ENCODE data around the gene CAPN9.

The CAPN9 gene

DNA sequence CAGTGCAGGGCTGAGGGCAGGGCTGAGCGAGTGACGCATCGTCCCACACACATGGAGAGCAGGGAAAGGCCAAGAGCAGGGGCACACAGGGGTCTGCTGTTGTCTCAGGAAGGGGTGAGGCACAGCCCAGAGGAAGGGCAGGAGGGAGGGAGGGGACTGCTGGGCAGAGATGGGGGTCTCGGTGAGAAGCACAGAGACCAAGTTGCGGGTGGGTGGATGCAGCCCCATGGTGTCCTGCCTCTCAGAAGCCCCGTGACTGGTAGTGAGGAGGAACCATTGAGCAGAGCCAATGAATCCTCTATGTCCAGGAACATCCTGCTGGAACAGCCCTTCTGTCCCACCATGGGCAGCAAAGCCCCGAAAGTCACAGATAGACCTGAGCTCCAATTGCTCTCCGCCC lies 103.4 kb downstream of the CAPN9 start:
- Histone ChIP-seq H3K36me3 (no peaks in the 10 kb centered on the region), H3K4me1 (no peaks in the 10 kb centered on the region), H3K9me3 (no peaks in the 10 kb centered on the region), H3K4me3 (ENCODE audit: low read depth, low read length) (no peak overlapping the region), H3K27me3 (no peaks in the 10 kb centered on the region)
- no peak for DNase-seq
- TF ChIP-seq, protein P1, sequence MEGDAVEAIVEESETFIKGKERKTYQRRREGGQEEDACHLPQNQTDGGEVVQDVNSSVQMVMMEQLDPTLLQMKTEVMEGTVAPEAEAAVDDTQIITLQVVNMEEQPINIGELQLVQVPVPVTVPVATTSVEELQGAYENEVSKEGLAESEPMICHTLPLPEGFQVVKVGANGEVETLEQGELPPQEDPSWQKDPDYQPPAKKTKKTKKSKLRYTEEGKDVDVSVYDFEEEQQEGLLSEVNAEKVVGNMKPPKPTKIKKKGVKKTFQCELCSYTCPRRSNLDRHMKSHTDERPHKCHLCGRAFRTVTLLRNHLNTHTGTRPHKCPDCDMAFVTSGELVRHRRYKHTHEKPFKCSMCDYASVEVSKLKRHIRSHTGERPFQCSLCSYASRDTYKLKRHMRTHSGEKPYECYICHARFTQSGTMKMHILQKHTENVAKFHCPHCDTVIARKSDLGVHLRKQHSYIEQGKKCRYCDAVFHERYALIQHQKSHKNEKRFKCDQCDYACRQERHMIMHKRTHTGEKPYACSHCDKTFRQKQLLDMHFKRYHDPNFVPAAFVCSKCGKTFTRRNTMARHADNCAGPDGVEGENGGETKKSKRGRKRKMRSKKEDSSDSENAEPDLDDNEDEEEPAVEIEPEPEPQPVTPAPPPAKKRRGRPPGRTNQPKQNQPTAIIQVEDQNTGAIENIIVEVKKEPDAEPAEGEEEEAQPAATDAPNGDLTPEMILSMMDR (IDR thresholded peaks at IDR 0.05; ENCODE audit: low read depth, low read length): no peak

DNA sequence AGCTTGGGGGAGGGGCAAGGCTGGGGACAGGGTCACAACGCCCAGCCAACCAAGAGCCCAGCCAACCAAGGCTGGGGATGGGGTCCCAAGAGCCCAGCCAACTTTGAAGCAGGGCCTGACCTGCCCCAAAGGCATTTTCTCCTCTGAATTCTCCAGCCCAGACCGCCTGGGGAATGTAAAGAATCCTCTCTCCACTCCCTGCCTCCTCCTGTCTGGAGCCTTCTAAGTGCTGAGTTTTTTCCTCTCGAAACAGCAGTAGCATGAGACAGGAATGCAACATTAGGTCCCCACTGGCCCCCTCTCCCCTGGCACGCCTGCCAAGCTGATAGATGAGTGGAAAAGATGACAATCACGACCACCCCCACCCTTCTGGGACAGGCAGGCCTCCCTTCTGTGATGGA lies 104.1 kb downstream of the CAPN9 start:
- no peaks in the 10 kb centered on the region for H3K36me3 ChIP-seq
- no peaks in the 10 kb centered on the region for H3K27me3 ChIP-seq
- H3K4me1 ChIP-seq: no peaks in the 10 kb centered on the region
- H3K9me3 ChIP-seq: no peaks in the 10 kb centered on the region
- TF ChIP-seq, protein P1 (IDR thresholded peaks at IDR 0.05; ENCODE audit: low read depth, low read length): no peak
- no peak overlapping the region for H3K4me3 ChIP-seq (ENCODE audit: low read depth, low read length)
- no peak for DNase-seq
